Karpas-422 (cell line): ENCODE results near the gene TRAK1. TPM values are rescaled to one million over a fixed set of nuclear protein-coding genes. Genes with fewer than 3 reads are reported as not detected.

Experiments
- DNase-seq: peaks from one replicate; pipeline ENCODE4 v3.0.0-alpha.2; 2015
- H2AFZ ChIP-seq: fragments of 200-600 bp; sonication (generic); 2 replicates; pipeline ENCODE4 v1.6.1; 2014; ENCODE audit warnings: antibody characterized with exemption, low read length, mixed read lengths
- H3K27ac ChIP-seq: fragments of 200-600 bp; sonication (generic); 2 replicates; pipeline ENCODE4 v1.5.1; 2014; ENCODE audit warnings: mild to moderate bottlenecking, low read length, moderate library complexity
- H3K27me3 ChIP-seq: fragments of 200-600 bp; sonication (generic); 2 replicates; pipeline ENCODE4 v1.6.1; 2014; ENCODE audit warnings: low read length, mixed read lengths
- H3K36me3 ChIP-seq: fragments of 200-600 bp; sonication (generic); 2 replicates; pipeline ENCODE4 v1.6.1; 2014; ENCODE audit warnings: low read length, mixed read lengths; ENCODE audit not compliant: insufficient read depth
- H3K4me1 ChIP-seq: fragments of 200-600 bp; sonication (generic); 2 replicates; pipeline ENCODE4 v1.6.1; 2014; ENCODE audit warnings: mild to moderate bottlenecking, low read length, mixed read lengths
- H3K4me2 ChIP-seq: fragments of 200-600 bp; sonication (generic); 2 replicates; pipeline ENCODE4 v1.6.1; 2014; ENCODE audit warnings: low read length, low read depth, mild to moderate bottlenecking; ENCODE audit not compliant: poor library complexity, severe bottlenecking
- H3K4me3 ChIP-seq: fragments of 200-600 bp; sonication (generic); 2 replicates; pipeline ENCODE4 v1.5.1; 2014; ENCODE audit warnings: mild to moderate bottlenecking, antibody characterized with exemption, low read length, mixed read lengths
- H3K79me2 ChIP-seq: fragments of 200-600 bp; sonication (generic); 2 replicates; pipeline ENCODE4 v1.6.1; 2014; ENCODE audit warnings: mild to moderate bottlenecking, low read length, mixed read lengths
- H3K9ac ChIP-seq: fragments of 200-600 bp; sonication (generic); 2 replicates; pipeline ENCODE4 v1.6.0; 2014; ENCODE audit warnings: low read length
- H3K9me2 ChIP-seq: fragments of 200-600 bp; sonication (generic), shearing (Covaris generic); replicated peaks from 2 replicates; pipeline ENCODE4 v1.6.0; 2014; ENCODE audit warnings: mild to moderate bottlenecking, low read length, moderate library complexity; ENCODE audit not compliant: insufficient read depth
- H3K9me3 ChIP-seq: fragments of 300-700, 200-600 bp; sonication (generic); 2 replicates; pipeline ENCODE4 v1.6.1; 2014; ENCODE audit warnings: low read length, mixed read lengths
- H4K20me1 ChIP-seq: fragments of 200-600 bp; sonication (generic); 2 replicates; pipeline ENCODE4 v1.6.1; 2014; ENCODE audit warnings: mild to moderate bottlenecking, antibody characterized with exemption, low read length, low read depth; ENCODE audit not compliant: insufficient read depth
- total RNA-seq: library from RNA; depleted of rRNA; stranded (reverse); fragments of >200 nt; shearing (Covaris generic); gene quantifications from 2 replicates; pipeline ENCODE4 v1.2.3, GENCODE V29; 2014; ENCODE audit warnings: low replicate concordance

TRAK1 gene
- total RNA-seq, 1 experiment from 2014 or later, result 72.8 TPM

GRCh38 chr3:42080453-42080872 is 10.7 kb upstream of the TRAK1 start:
- Histone ChIP-seq H4K20me1 (peaks cover 4% of the 10 kb centered on the region; the same call in 1 of the 2 replicates), H3K27ac (peak overlapping the region; percentile 61), H3K9ac (peak overlapping the region; percentile 35), H3K79me2 (peaks cover 97% of the 10 kb centered on the region), H3K4me1 (peaks cover 46% of the 10 kb centered on the region), H3K9me2 (no peaks in the 10 kb centered on the region), H3K36me3 (no peaks in the 10 kb centered on the region), H3K9me3 (no peaks in the 10 kb centered on the region), H2AFZ (no peak overlapping the region), H3K27me3 (no peaks in the 10 kb centered on the region), H3K4me2 (peak overlapping the region; percentile 30), H3K4me3 (no peak overlapping the region)
- peak; percentile 65 for DNase-seq

DNA sequence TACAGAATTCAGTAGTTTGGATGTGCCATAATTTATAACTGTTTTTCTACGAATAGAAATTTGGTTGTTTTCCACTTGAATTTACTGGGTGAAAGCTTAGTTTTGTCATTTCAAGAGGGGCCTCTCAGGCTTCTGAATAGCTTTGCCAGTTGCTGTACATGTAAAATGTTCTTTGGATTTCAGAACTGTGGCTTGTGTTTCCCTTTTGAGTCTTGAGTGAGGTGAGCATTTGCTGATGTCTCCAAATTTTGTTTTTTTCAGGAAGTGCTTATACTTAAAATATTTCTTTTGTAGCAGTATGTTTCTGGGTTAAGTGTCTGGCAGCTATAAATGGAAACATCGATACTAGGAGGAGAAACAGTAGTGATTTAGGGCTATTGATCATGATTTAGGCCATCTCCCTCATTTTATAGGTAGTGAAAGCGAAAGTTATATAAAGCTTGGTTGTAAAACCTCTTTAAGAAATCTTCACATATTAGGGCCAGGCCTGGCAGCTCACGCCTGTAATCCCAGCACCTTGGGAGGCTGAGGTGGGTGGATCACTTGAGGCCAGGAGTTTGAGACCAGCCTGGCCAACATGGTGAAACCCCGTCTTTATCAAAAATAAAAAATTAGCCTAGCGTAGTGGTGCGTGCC is 9.2 kb upstream of the TRAK1 start:
- H3K4me3 ChIP-seq, result no peak overlapping the region
- no peak overlapping the region for H2AFZ ChIP-seq
- H3K4me2 ChIP-seq, result no peak overlapping the region
- H3K36me3 ChIP-seq, result 0 out of 2 replicates have a peak, but pooled peaks cover 3% of the 10 kb centered on the region
- H3K9me3 ChIP-seq, result no peaks in the 10 kb centered on the region
- peaks cover 46% of the 10 kb centered on the region for H3K4me1 ChIP-seq
- H3K27me3 ChIP-seq, result no peaks in the 10 kb centered on the region
- no peaks in the 10 kb centered on the region for H3K9me2 ChIP-seq
- H3K27ac ChIP-seq, result peak overlapping the region; percentile 61; the same call in 1 of the 2 replicates
- peaks cover 4% of the 10 kb centered on the region for H4K20me1 ChIP-seq
- no peak overlapping the region for H3K9ac ChIP-seq
- no peak for DNase-seq
- peaks cover 98% of the 10 kb centered on the region for H3K79me2 ChIP-seq

GRCh38 chr3:42084586-42084985 is 6.6 kb upstream of the TRAK1 start:
- H3K36me3 ChIP-seq, result peaks cover 13% of the 10 kb centered on the region; the same call in 1 of the 2 replicates
- no peaks in the 10 kb centered on the region for H3K27me3 ChIP-seq
- H3K79me2 ChIP-seq, result peaks cover 97% of the 10 kb centered on the region
- H3K9me2 ChIP-seq, result no peaks in the 10 kb centered on the region
- peaks cover 4% of the 10 kb centered on the region for H4K20me1 ChIP-seq
- no peak overlapping the region for H3K9ac ChIP-seq
- H3K9me3 ChIP-seq, result no peaks in the 10 kb centered on the region
- no peak for DNase-seq
- peaks cover 30% of the 10 kb centered on the region for H3K4me1 ChIP-seq
- no peak overlapping the region for H3K4me3 ChIP-seq
- H3K27ac ChIP-seq, result no peak overlapping the region
- no peak overlapping the region for H3K4me2 ChIP-seq
- H2AFZ ChIP-seq, result no peak overlapping the region

DNA sequence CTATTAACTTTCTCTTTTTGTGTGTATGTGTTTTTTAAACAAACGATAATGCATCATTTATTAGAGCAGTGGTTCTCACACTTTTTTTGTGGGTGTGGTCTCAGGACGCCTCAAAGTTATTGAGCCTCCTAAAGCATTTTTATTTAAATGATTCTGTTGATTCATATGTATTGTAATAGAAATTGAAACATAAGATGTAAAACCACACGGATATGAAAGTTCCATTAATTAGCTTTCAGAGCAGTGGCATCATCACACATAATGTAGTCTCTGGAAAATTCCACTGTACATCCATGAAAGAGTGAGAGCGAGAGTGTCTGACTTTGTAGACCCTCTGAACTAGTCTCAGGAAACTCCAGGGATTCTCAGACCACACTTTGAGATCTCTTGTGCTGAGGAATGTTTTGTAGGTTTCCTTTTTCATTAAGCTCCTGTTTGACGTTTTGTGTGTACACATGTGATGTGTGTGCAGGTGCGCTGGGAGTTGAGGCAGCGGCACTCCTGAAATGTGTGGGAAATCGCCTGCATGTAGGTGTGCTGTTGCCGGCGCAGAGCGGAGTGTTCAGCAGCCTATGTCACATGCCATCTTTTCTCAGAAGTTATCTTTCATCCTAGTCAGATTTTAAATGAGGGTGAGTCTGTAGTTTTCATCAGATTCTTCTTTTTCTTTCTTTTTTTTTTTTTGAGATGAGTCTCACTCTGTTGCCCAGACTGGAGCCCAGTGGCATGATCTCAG is 5.3 kb upstream of the TRAK1 start:
- H4K20me1 ChIP-seq, result peaks cover 2% of the 10 kb centered on the region
- peaks cover 17% of the 10 kb centered on the region for H3K4me1 ChIP-seq
- no peaks in the 10 kb centered on the region for H3K9me3 ChIP-seq
- no peaks in the 10 kb centered on the region for H3K9me2 ChIP-seq
- H2AFZ ChIP-seq, result no peak overlapping the region
- no peak overlapping the region for H3K9ac ChIP-seq
- no peak overlapping the region for H3K4me2 ChIP-seq
- DNase-seq, result no peak
- no peak overlapping the region for H3K27ac ChIP-seq
- H3K79me2 ChIP-seq, result peaks cover 96% of the 10 kb centered on the region
- H3K27me3 ChIP-seq, result no peaks in the 10 kb centered on the region
- peaks cover 20% of the 10 kb centered on the region; the same call in 1 of the 2 replicates for H3K36me3 ChIP-seq
- no peak overlapping the region for H3K4me3 ChIP-seq

DNA sequence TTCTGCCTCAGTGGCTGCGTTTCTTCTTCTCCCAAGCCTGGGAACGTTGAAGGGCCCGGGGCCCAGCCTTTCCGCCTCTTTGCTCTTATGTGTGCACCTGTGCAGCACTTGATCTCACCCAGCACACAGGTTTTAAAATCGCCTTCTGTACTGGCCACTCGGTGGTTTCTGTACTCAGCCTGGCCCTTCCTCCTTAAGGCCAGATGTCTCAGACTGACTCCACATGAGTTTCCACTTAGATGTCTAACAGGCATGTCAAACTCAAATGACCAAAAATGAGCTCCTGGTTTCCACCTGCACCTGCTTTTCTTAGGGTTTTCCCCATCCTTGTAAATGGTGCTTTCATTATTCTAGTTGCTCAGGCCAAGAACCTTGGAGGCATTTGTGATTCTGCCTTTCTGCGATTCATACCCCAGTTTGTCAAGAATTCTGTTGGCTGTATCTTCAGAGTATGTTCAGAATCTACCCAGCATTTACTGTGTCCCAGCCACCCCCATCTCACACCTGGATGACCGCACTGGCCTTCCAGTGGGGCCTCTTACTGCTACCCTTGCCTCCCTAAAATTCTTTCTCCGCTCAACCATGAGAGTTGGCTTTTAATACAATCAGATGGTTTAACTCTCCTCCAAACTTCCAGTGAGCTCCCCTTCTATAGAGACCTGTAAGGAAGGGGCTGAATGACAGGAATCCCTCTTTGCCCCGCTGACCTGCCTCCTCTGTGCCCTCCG is 2.2 kb upstream of the TRAK1 start:
- no peak overlapping the region for H2AFZ ChIP-seq
- H3K27ac ChIP-seq, result no peak overlapping the region
- no peaks in the 10 kb centered on the region for H3K9me2 ChIP-seq
- no peaks in the 10 kb centered on the region for H3K27me3 ChIP-seq
- H4K20me1 ChIP-seq, result no peaks in the 10 kb centered on the region; the same call in none of the 2 replicates
- H3K4me1 ChIP-seq, result peaks cover 17% of the 10 kb centered on the region
- no peaks in the 10 kb centered on the region for H3K9me3 ChIP-seq
- no peak for DNase-seq
- no peak overlapping the region for H3K4me2 ChIP-seq
- no peak overlapping the region for H3K4me3 ChIP-seq
- peaks cover 93% of the 10 kb centered on the region for H3K79me2 ChIP-seq
- H3K36me3 ChIP-seq, result peaks cover 20% of the 10 kb centered on the region; the same call in 1 of the 2 replicates
- H3K9ac ChIP-seq, result no peak overlapping the region

- no peaks in the 10 kb centered on the region for H3K27me3 ChIP-seq
- no peak overlapping the region for H3K4me3 ChIP-seq
- H3K9ac ChIP-seq, result no peak overlapping the region
- no peak for DNase-seq
- H2AFZ ChIP-seq, result no peak overlapping the region
- no peaks in the 10 kb centered on the region; the same call in none of the 2 replicates for H4K20me1 ChIP-seq
- H3K36me3 ChIP-seq, result peaks cover 17% of the 10 kb centered on the region; the same call in 1 of the 2 replicates
- peaks cover 91% of the 10 kb centered on the region for H3K79me2 ChIP-seq
- peaks cover 30% of the 10 kb centered on the region for H3K4me1 ChIP-seq
- H3K9me3 ChIP-seq, result no peaks in the 10 kb centered on the region
- no peak overlapping the region for H3K4me2 ChIP-seq
- no peaks in the 10 kb centered on the region for H3K9me2 ChIP-seq
- H3K27ac ChIP-seq, result no peak overlapping the region
These were observed 849 bp downstream of the TRAK1 start for GRCh38 chr3:42092006-42092405.

- no peak overlapping the region for H3K4me2 ChIP-seq
- H3K9me2 ChIP-seq, result no peaks in the 10 kb centered on the region
- 0 out of 2 replicates have a peak overlapping the region, but pooled peaks have one; percentile 5 for H3K27ac ChIP-seq
- no peak for DNase-seq
- no peak overlapping the region for H3K9ac ChIP-seq
- H4K20me1 ChIP-seq, result no peaks in the 10 kb centered on the region
- H3K36me3 ChIP-seq, result peaks cover 13% of the 10 kb centered on the region; the same call in 1 of the 2 replicates
- H3K9me3 ChIP-seq, result no peaks in the 10 kb centered on the region
- no peak overlapping the region for H2AFZ ChIP-seq
- peaks cover 91% of the 10 kb centered on the region for H3K79me2 ChIP-seq
- H3K27me3 ChIP-seq, result no peaks in the 10 kb centered on the region
- peaks cover 51% of the 10 kb centered on the region for H3K4me1 ChIP-seq
- H3K4me3 ChIP-seq, result no peak overlapping the region
These were observed 3.0 kb downstream of the TRAK1 start for GRCh38 chr3:42094128-42094527.
